GM19240 (cell line): ENCODE data around the gene KCNA10.

Experiments
- DNase-seq: peaks from one replicate; pipeline ENCODE4 v3.0.0; 2011; ENCODE audit warnings: low spot score; ENCODE audit not compliant: insufficient read length

KCNA10 gene

DNA sequence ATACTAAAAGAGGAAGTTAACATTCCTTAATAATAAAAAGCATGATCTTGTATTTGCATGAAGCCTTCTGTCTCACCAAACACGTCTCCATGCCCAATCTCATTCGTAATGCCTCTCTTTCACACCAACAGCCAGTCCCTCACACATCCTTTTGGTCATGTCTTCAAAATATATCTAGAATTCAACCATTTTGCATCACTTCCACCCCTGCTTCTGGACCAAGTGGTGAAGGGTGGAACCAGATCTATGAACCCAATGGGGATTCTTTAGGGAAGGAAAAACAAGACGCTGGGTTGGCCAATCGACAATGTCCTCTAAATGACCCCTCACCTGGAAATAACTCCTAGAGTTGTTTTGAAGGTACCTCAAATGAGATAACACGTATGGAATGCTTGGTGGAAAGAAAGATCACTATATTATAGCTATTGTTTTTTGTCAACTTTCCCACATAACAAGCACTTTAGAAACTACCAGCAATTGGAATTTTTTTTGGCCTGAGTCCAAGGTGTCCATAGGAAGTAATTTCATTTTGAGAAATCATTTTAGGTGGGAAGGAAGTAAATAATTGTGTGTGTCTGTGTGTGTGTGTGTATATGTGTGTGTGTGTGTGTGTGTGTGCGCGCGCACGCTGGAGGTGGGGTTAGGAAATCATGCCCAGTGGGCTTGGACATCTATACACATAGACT is at the start of gene KCNA10:
Gene KCNA10 (minus strand): TSS at position 51 of the 686 bp plus-strand sequence. CDS start 388 bp downstream, outside the sequence.
- no peak for DNase-seq

- DNase-seq = no peak
Measured at GRCh38 chr1:110566836-110567235, 47.9 kb upstream of the KCNA10 start.

DNA sequence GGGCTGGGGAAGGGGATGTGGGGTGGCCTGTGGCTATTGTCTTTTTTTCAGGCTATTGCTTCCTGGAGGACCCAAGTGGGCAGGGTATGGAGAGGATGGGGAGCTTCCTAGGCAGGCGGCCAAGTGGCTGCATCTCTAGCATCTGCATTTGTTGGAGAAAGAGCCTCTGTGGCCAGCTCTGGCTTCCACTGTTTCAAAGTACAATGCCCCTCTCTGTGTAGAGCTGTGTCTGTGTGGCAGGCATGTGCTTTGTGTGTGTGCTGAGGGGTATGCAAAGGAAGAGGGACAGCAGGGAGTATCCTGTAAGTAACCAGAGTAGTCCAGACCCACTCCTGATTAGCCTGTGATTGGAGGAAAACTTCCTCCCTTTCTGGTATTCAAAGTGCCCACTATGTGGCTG is 46.6 kb upstream of the KCNA10 start:
- no peak for DNase-seq

GRCh38 chr1:110563089-110563488 is 44.1 kb upstream of the KCNA10 start:
- no peak for DNase-seq

DNA sequence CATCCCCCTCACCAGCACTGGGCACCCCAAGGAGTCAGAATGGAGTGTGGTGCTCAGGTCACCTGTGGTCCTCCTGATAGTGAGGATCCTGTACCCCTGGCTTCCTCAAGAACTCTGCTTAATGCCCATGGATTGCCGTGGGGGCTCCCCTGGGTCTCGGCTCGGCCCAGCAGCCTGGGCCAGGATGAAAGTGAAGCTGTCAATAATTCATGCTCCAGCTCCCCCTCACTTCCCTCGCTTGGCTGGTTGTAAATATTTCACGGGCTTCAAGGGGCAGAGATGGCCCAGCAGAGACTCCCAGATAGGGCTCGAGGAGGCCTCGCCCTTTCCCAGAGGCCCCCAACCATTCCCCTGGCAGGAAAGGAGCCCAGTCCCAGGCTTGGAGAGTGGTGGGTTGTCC is 42.6 kb upstream of the KCNA10 start:
- DNase-seq = no peak

DNA sequence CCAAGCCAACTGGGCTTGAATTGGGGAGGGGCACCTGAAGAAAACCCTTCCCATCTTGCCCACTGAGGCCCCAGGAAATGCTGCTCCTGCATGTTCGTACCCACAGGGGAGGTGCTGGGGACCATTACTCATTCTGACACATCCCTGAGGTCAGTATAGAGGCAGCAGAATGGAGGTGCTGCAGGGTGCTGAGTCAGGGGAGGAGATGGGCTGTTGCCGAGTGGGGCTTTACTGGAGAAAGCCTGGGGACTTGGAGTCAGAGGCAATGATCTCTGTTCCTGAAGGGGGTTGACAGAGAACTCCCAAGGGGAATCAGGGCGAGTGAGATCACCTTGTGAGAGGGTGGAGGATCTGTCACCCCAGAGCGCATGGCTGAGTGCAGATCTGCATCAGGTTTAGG is 40.2 kb upstream of the KCNA10 start:
- no peak for DNase-seq

- no peak for DNase-seq
Measured at GRCh38 chr1:110557481-110557880, 38.5 kb upstream of the KCNA10 start.

DNA sequence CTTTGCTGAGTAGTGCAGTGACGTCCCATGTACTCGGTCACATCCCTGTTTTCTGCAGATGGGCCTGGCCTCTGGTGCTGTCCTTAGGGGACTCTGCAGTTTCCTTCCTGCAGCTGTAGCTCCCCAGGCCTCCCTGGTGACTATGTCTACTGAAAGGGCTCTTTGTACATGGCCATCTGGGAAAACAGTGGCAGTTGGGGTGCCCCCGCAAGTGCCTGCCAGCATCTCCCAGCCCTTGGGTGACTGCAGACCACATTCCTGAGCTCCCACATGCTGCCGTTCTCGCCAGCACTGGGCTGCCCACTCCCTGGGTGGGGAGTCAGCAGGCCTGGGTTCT is 37.5 kb upstream of the KCNA10 start:
- DNase-seq = no peak

- no peak for DNase-seq
Measured at GRCh38 chr1:110555807-110556470, 37.0 kb upstream of the KCNA10 start.

GRCh38 chr1:110554871-110555801 is 36.2 kb upstream of the KCNA10 start:
- DNase-seq = peak; percentile 45

GRCh38 chr1:110551278-110551809 is 32.4 kb upstream of the KCNA10 start:
- no peak for DNase-seq

- no peak for DNase-seq
Measured at GRCh38 chr1:110549831-110550230, 30.9 kb upstream of the KCNA10 start.

- no peak for DNase-seq
Measured at GRCh38 chr1:110548381-110548780, 29.4 kb upstream of the KCNA10 start.

DNA sequence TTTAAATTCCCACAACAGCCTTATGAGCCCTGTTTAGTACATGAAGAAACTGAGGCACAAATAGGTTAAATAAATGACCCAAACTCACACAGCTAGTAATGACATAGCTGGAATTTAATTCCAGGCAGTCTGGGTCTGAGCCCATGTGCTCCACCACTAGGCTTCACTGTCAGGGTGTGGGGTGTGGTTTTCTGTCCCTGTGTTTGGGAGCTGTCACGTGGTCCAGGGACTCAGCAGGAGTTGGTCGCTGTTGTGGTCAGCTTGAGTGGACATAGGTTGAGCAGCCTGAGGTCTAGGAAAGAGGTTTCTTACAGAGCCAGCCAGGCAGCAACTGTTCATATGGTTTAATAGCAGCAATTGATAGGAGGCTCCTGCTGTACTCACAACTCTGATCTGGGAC is 28.0 kb upstream of the KCNA10 start:
- DNase-seq = no peak

- no peak for DNase-seq
Measured at GRCh38 chr1:110545492-110545891, 26.5 kb upstream of the KCNA10 start.

DNA sequence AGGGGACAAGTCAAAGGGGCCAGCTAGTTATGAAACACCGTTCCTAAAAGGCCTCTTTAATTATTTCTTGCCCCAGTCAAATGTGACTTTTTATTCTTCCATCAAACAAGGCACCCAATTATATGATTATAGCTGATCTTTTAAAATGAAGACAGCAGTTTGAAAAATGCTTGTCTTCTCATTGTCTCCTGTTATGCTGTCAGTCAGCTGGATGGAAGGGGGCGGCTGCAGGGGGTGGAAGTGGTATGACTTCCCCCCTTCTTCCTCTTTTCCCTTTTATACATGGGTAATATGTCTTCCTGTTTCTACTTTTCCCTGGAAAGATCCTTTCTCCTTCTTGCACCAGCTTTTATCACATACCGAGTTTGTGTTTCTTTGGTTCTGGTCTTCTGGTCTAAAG is 25.8 kb upstream of the KCNA10 start:
- DNase-seq = no peak

- peak; percentile 33 for DNase-seq
Measured at GRCh38 chr1:110542725-110543124, 23.8 kb upstream of the KCNA10 start.

GRCh38 chr1:110541906-110542395 is 23.0 kb upstream of the KCNA10 start:
- DNase-seq = no peak

DNA sequence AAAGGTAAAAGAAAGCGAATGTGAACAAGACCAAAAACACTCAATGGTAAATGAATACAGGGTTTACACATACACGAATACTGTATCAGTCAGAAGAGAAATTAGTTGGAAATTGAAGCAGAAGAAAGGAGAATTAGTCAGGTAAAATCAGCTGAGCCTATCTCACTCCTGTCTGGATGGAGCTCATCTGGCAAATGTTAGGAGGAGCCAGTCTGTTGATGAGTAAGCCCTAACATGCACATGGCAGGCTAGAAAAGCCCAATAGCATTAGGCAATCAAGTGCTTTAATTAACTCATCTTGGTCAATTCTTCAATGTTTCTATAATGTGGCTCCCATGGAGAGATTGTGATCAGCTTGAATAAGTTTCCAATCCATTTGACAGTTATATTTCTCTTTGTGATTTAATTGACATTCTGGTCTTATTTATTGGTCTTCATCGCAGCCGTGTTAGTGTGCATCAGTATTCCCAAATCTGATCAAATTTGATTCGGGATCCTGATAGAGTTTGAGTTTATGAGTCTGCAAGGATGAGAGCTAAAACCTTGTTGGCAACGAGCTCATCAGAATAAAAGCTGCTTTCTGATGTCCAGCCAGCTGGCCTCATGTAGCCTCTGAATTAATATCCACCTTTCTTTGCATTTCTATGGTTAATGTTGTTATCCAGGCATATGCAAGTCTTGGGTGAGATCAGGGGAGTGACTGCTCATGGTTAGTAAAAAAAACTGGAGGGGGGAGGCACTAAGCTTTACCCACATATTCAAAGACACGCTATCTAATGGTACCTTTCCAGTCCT is 22.1 kb upstream of the KCNA10 start:
- DNase-seq = no peak

DNA sequence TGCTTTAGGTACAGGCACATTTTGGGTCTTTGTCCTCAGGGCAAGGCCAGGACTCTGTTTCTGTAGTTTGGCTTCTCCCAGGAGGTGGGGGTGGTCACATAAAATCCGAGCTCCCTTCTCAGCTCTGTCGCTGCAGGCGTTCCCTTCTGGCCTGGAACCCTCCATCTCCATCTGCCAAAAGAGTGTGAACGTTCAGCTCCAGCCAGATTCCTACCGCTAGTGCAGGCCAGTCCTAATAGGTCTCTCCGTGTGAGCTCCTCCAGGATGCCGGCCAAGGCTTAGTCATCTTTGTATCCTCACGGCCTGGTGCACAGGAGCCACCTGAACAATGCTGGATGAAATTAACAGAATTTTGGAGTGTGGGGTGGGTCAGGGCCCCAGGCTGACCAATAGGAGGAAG is 19.9 kb upstream of the KCNA10 start:
- DNase-seq = no peak

DNA sequence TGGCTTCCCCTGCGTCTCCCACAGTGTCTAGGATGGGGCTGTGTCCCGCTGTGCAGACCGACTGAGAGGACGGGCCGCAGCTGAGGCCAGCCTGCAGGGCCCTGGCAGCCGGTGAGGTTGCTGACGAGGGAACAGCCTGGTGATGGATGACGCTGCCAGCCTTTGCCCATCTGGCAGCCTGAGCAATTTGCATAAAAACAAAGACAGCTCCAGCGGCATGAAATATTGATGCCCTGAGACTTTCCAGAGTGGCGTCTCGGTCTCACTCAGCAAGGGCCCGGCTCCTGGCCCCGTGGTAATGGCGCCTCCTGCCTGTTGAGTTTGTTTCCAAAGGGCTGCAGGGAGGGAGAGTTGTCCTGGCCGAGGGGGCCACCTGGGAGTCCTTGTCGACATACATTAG is 19.1 kb upstream of the KCNA10 start:
- DNase-seq = no peak
